Osteoblast (primary cell): Measurements from ENCODE around the gene ARHGAP42. TPM values are rescaled to one million over a fixed set of nuclear protein-coding genes. Genes with fewer than 3 reads are reported as not detected.

Source experiments
- DNase-seq: peaks from one replicate; pipeline ENCODE4 v3.0.0; 2011; ENCODE audit warnings: low spot score, mixed read lengths; ENCODE audit not compliant: insufficient read length; ENCODE audit errors: missing footprints
- H2AFZ ChIP-seq: 2 replicates; pipeline ENCODE4 v1.6.0; 2011; ENCODE audit warnings: mild to moderate bottlenecking, low read length
- H3K27ac ChIP-seq: 2 replicates; pipeline ENCODE4 v1.5.1; 2011; ENCODE audit warnings: mild to moderate bottlenecking, low read depth, low read length, moderate library complexity
- H3K27me3 ChIP-seq: 2 replicates; pipeline ENCODE4 v1.6.0; 2012; ENCODE audit warnings: mild to moderate bottlenecking, control low read depth, inconsistent platforms, low read length, moderate library complexity; ENCODE audit not compliant: insufficient read depth
- H3K36me3 ChIP-seq: 2 replicates; pipeline ENCODE4 v1.5.1; 2011; ENCODE audit warnings: mild to moderate bottlenecking, low read length, control low read depth, moderate library complexity; ENCODE audit not compliant: insufficient read depth
- H3K4me1 ChIP-seq: 2 replicates; pipeline ENCODE4 v1.5.1; 2011; ENCODE audit warnings: mild to moderate bottlenecking, low read length, control low read depth, moderate library complexity; ENCODE audit not compliant: insufficient read depth
- H3K4me2 ChIP-seq: 2 replicates; pipeline ENCODE4 v1.6.0; 2011; ENCODE audit warnings: mild to moderate bottlenecking, low read length; ENCODE audit not compliant: insufficient read depth
- H3K4me3 ChIP-seq: fragments of 200-600 bp; sonication (generic); 3 replicates; pipeline ENCODE4 v1.5.1; 2012; ENCODE audit warnings: mild to moderate bottlenecking, low read length, inconsistent platforms; ENCODE audit not compliant: insufficient read depth
- H3K79me2 ChIP-seq: 2 replicates; pipeline ENCODE4 v1.6.0; 2012; ENCODE audit warnings: mild to moderate bottlenecking, low read length, control low read depth, inconsistent platforms; ENCODE audit not compliant: insufficient read depth
- H3K9me3 ChIP-seq: 2 replicates; pipeline ENCODE4 v1.5.1; 2011; ENCODE audit warnings: low read depth, low read length, control low read depth
- H4K20me1 ChIP-seq: 2 replicates; pipeline ENCODE4 v1.6.0; 2012; ENCODE audit warnings: mild to moderate bottlenecking, low read length, control low read depth; ENCODE audit not compliant: insufficient read depth
- CTCF ChIP-seq: IDR thresholded peaks from 2 replicates; pipeline ENCODE4 v1.5.1; 2011; ENCODE audit warnings: mild to moderate bottlenecking, low read depth, low read length, moderate library complexity; ENCODE audit errors: extremely low read depth
- total RNA-seq: library from RNA; depleted of rRNA; stranded (reverse); fragments of >200 nt; gene quantifications from 2 replicates; pipeline ENCODE4 v1.2.3, GENCODE V29; 2012

Gene ARHGAP42
- total RNA-seq, 1 donor: 9.4 TPM

GRCh38 chr11:100709233-100709957 lies 22.3 kb downstream of the ARHGAP42 start:
- H3K27ac ChIP-seq: no peak overlapping the region
- H4K20me1 ChIP-seq: no peaks in the 10 kb centered on the region
- H3K4me3 ChIP-seq: no peak overlapping the region
- TF ChIP-seq CTCF: no peak
- H3K36me3 ChIP-seq: no peaks in the 10 kb centered on the region
- H2AFZ ChIP-seq: no peak overlapping the region
- peak; percentile 43 for DNase-seq
- no peaks in the 10 kb centered on the region for H3K9me3 ChIP-seq
- H3K27me3 ChIP-seq: no peaks in the 10 kb centered on the region
- H3K79me2 ChIP-seq: peaks cover 3% of the 10 kb centered on the region
- H3K4me2 ChIP-seq: no peak overlapping the region
- H3K4me1 ChIP-seq: peaks cover 5% of the 10 kb centered on the region

- peaks cover 2% of the 10 kb centered on the region for H3K79me2 ChIP-seq
- no peaks in the 10 kb centered on the region for H3K9me3 ChIP-seq
- H3K4me2 ChIP-seq: no peak overlapping the region
- TF ChIP-seq CTCF: no peak
- H3K27ac ChIP-seq: no peak overlapping the region
- peaks cover 5% of the 10 kb centered on the region for H3K4me1 ChIP-seq
- H3K27me3 ChIP-seq: no peaks in the 10 kb centered on the region
- no peaks in the 10 kb centered on the region for H4K20me1 ChIP-seq
- H2AFZ ChIP-seq: no peak overlapping the region
- H3K36me3 ChIP-seq: no peaks in the 10 kb centered on the region
- DNase-seq: no peak
- H3K4me3 ChIP-seq: no peak overlapping the region
These were observed 24.9 kb downstream of the ARHGAP42 start for GRCh38 chr11:100711984-100712383.

- peaks cover 2% of the 10 kb centered on the region for H3K79me2 ChIP-seq
- no peaks in the 10 kb centered on the region for H3K36me3 ChIP-seq
- no peaks in the 10 kb centered on the region for H4K20me1 ChIP-seq
- no peaks in the 10 kb centered on the region for H3K27me3 ChIP-seq
- no peak overlapping the region for H3K4me2 ChIP-seq
- no peak overlapping the region for H3K27ac ChIP-seq
- H3K4me1 ChIP-seq: peaks cover 5% of the 10 kb centered on the region
- no peaks in the 10 kb centered on the region for H3K9me3 ChIP-seq
- H2AFZ ChIP-seq: no peak overlapping the region
- no peak for TF ChIP-seq CTCF
- H3K4me3 ChIP-seq: no peak overlapping the region
- no peak for DNase-seq
These were observed 25.5 kb downstream of the ARHGAP42 start for GRCh38 chr11:100712583-100712982.

- no peak for DNase-seq
These were observed 28.2 kb downstream of the ARHGAP42 start for GRCh38 chr11:100715165-100715761.

More at GRCh38 chr11:100715165-100715761, 28.2 kb downstream of the ARHGAP42 start:
- H3K27me3 ChIP-seq: no peaks in the 10 kb centered on the region
- H3K79me2 ChIP-seq: peaks cover 2% of the 10 kb centered on the region
- H3K4me1 ChIP-seq: peaks cover 11% of the 10 kb centered on the region
- no peak overlapping the region for H3K4me2 ChIP-seq
- no peak overlapping the region for H3K4me3 ChIP-seq
- no peak for TF ChIP-seq CTCF
- H2AFZ ChIP-seq: no peak overlapping the region
- H3K27ac ChIP-seq: no peak overlapping the region
- no peaks in the 10 kb centered on the region for H4K20me1 ChIP-seq
- no peaks in the 10 kb centered on the region for H3K36me3 ChIP-seq
- no peaks in the 10 kb centered on the region for H3K9me3 ChIP-seq
